GM12891 (cell line): ENCODE measurements around the gene PTPRD.
"Not testable (repeated sequence)": the region's sequence is repeated elsewhere in the genome, so short reads cannot be mapped to it uniquely, and the experiment has no call there.

Experiments used
- DNase-seq: peaks from one replicate; pipeline ENCODE4 v3.0.0; 2011; ENCODE audit warnings: low spot score; ENCODE audit not compliant: insufficient read length
- FAIRE-seq: peaks from 2 replicates; lab custom pipeline; 2011; peaks lifted over from hg19 to GRCh38; lab: Jason Lieb, UNC
- PAX5 ChIP-seq: IDR thresholded peaks from 2 replicates; pipeline ENCODE4 v1.6.1; 2011; ENCODE audit warnings: low read length, moderate library complexity, mild to moderate bottlenecking; ENCODE audit not compliant: insufficient read depth, severe bottlenecking
- POLR2A ChIP-seq: IDR thresholded peaks from 2 replicates; pipeline ENCODE4 v1.6.1; 2011; ENCODE audit warnings: low read depth, low read length, control low read depth
- POLR2AphosphoS5 ChIP-seq: IDR thresholded peaks from 2 replicates; pipeline ENCODE4 v1.6.1; 2011; ENCODE audit warnings: low read depth, low read length, control low read depth
- POU2F2 ChIP-seq: IDR thresholded peaks from 2 replicates; pipeline ENCODE4 v1.6.1; 2011; ENCODE audit warnings: low read depth, mild to moderate bottlenecking, control low read depth, low read length, moderate library complexity
- SPI1 ChIP-seq: IDR thresholded peaks from 2 replicates; pipeline ENCODE4 v1.6.1; 2011; ENCODE audit warnings: low read depth, low read length, control low read depth
- TAF1 ChIP-seq: IDR thresholded peaks from 2 replicates; pipeline ENCODE4 v1.6.1; 2011; ENCODE audit warnings: low read depth, low read length, control low read depth

The PTPRD gene

GRCh38 chr9:10403283-10403682, 209.5 kb downstream of the PTPRD start:
- DNase-seq (no peak), FAIRE-seq (no peak)
- TF ChIP-seq TAF1 (no peak), POLR2AphosphoS5 (no peak), POLR2A (no peak), POU2F2 (no peak), PAX5 (no peak), SPI1 (no peak)

DNA sequence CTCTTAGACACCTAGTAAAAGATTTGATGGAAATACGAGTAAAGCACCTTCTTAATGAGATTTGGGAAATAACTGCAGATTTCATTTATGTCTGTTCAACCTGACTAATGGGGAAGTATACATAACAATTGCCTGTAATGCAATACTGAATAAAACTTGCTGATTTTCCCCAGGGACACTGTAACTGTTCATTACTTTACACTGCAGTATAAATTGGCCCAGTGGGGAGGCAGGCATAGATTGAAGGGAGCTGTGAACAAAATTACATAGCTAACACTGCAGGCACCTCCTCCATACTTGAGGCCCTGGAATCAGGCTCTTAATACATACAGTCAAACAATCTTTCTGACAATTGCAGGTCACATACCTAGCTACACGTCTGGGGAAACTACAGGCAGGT, 216.2 kb downstream of the PTPRD start:
- FAIRE-seq, result no peak
- no peak for DNase-seq
- TF ChIP-seq POLR2A (no peak), SPI1 (no peak), PAX5 (no peak), POLR2AphosphoS5 (no peak)

GRCh38 chr9:10387282-10387681, 225.5 kb downstream of the PTPRD start:
- FAIRE-seq (no peak), DNase-seq (no peak)
- TF ChIP-seq POLR2A, result no peak
- TF ChIP-seq PAX5, result no peak
- TF ChIP-seq POLR2AphosphoS5, result no peak
- TF ChIP-seq SPI1, result no peak
- TF ChIP-seq POU2F2, result no peak
- TF ChIP-seq TAF1, result no peak

- FAIRE-seq (no peak), DNase-seq (no peak)
- TF ChIP-seq POLR2AphosphoS5 (no peak), POU2F2 (no peak), SPI1 (no peak), PAX5 (no peak), TAF1 (no peak), POLR2A (no peak)
These were observed 241.0 kb downstream of the PTPRD start for GRCh38 chr9:10371824-10372223.

DNA sequence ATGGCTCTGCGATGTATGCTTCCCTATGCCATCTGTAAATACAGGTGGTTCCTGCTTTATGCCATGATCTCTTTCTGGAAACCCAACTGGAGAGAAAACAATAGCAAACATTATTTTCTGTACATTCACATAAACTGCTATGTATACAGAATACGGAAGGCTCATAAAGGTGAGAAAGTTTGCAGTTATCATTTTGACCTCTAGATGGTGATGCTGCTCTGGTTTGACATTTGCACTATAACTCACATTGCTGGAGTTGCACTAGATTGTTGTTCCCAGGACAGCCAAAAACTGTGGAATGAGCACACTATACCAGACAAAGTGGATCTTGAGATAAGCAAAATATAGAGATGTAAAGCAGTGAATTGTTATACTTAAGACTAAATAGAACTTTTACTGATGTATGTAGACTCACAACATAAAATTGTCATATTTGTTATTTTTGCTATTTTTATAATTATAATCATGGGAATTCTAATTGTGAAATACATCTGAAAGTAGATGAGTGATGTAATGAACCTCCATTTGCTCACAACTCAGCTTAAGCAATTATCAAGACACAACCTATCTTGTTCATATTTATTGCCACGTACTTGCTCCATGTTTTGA, 246.5 kb downstream of the PTPRD start:
- DNase-seq (peak; percentile 2), FAIRE-seq (peak; percentile 85)
- TF ChIP-seq POLR2A (no peak), POU2F2 (no peak), POLR2AphosphoS5 (no peak), SPI1 (no peak), PAX5 (no peak), TAF1 (no peak)

- TF ChIP-seq POLR2AphosphoS5, result no peak
- TF ChIP-seq PAX5, result no peak
- no peak for TF ChIP-seq TAF1
- TF ChIP-seq POLR2A, result no peak
- TF ChIP-seq POU2F2, result no peak
- FAIRE-seq (no peak), DNase-seq (no peak)
These were observed 258.2 kb downstream of the PTPRD start for GRCh38 chr9:10354591-10354990.

DNA sequence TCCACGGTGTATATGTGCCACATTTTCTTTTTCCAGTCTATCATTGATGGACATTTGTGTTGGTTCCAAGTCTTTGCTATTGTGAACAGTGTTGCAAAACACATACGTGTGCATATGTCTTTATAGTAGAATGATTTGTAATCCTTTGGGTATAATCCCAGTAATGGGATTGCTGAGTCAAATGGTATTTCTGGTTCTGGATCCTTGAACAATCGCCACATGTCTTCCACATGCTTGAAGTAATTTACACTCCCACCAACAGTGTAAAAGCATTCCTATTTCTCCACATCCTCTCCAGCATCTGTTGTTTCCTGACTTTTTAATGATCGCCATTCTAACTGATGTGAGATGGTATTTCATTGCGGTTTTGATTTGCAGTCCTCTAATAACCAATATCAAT, 267.2 kb downstream of the PTPRD start:
- not testable (repeated sequence) for FAIRE-seq, DNase-seq

GRCh38 chr9:10341057-10341456, 271.7 kb downstream of the PTPRD start:
- no peak for TF ChIP-seq POLR2AphosphoS5
- no peak for TF ChIP-seq POU2F2
- no peak for TF ChIP-seq PAX5
- TF ChIP-seq TAF1, result no peak
- no peak for TF ChIP-seq POLR2A
- TF ChIP-seq SPI1, result no peak
- DNase-seq (no peak), FAIRE-seq (no peak)

- FAIRE-seq (no peak), DNase-seq (no peak)
- TF ChIP-seq PAX5 (no peak), POLR2A (no peak), POLR2AphosphoS5 (no peak), SPI1 (no peak), POU2F2 (no peak), TAF1 (no peak)
These were observed 273.6 kb downstream of the PTPRD start for GRCh38 chr9:10339152-10339551.

DNA sequence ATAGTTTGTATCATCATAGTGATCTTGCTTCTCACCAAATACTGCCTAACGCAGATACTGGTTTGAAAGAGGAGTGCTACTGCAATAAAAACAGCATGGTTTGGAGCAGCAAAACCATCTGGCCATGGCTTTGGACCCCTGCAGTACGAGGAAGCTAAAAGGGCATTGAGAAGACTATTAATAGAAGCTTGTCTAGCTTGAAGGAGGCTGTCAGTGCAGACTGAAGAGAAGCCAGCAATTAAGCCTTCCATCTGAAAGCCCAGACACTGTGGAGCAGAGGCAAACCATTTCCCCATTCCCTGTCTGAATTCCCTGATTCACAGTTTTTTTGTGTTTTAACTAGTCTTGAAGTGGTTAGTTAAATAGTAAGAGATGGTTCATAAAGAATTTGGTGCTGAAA, 281.6 kb downstream of the PTPRD start:
- DNase-seq (no peak), FAIRE-seq (no peak)
- TF ChIP-seq TAF1 (no peak), POLR2A (no peak), POLR2AphosphoS5 (no peak), PAX5 (no peak), POU2F2 (no peak), SPI1 (no peak)
